ENCODE measurements around the gene FKBP3. TPM values are rescaled to one million over a fixed set of nuclear protein-coding genes. Genes with fewer than 3 reads are reported as not detected.

FKBP3 gene
- total and polyA plus RNA-seq, 2 of the 13 experiments (the other 11 are each of a cell fraction or from before 2014, with no cell fraction given) = 57.0 to 87.6 TPM

DNA sequence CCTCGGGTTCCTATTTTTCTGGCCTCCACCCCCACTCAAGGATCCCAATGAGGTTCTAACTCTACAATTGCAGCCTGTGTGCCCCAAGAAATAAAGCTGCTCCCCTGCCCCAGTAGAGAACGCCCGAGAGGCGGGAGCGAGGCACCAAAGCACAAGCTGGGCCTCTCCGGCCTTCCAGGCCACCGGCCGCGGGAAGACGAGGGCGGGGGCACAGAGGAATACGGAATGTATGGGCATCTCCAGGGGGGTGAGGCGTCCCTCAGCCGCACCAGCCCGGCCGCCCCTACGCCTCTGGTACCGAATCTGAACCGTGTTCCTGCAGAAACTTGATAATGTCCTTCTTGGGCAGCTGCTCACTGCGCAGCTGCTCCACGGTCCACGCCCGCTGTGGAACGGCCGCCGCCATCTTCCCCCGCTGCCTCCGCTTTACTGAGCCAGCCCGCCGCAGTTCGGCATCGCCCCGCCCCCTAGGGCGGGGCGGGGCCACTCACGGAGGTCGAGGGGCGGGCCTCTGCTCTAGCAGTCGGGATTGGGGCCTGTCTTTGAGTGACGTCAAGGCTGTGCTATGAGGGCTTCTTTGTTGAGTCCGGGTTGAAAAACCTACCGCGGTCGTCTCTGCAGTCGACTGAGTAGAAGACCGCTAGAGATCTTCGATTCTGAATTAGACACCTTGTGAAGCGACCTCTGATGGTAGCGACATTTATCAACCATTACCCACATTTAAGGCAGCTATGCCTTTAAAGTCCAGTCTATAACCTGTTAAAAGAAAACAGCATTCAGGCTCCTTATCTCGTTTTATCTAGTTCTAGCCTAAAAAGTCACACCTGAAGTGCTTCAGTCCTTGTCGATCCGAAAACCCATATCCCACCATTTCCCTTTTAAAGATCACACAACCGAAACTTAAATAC lies at the start of gene FKBP3 (continued):
- TF ChIP-seq, protein P1, sequence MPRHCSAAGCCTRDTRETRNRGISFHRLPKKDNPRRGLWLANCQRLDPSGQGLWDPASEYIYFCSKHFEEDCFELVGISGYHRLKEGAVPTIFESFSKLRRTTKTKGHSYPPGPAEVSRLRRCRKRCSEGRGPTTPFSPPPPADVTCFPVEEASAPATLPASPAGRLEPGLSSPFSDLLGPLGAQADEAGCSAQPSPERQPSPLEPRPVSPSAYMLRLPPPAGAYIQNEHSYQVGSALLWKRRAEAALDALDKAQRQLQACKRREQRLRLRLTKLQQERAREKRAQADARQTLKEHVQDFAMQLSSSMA (CRISPR knock-in tag; IDR thresholded peaks at IDR 0.05) = no peak
- TF ChIP-seq HNF1B (CRISPR knock-in tag; IDR thresholded peaks at IDR 0.05) (peak; percentile 75), ETS1 (CRISPR knock-in tag; IDR thresholded peaks at IDR 0.05) (no peak), RXRA (CRISPR knock-in tag; IDR thresholded peaks at IDR 0.05) (peak; percentile 28; the same call in 1 of the 2 replicates), PHF8 (CRISPR knock-in tag; IDR thresholded peaks at IDR 0.05) (peak; percentile 94), ZNF557 (CRISPR knock-in tag; IDR thresholded peaks at IDR 0.05) (no peak), ZNF543 (CRISPR knock-in tag; IDR thresholded peaks at IDR 0.05) (peak; percentile 80), REPIN1 (CRISPR knock-in tag; IDR thresholded peaks at IDR 0.05; ENCODE audit: borderline replicate concordance, low read depth) (peak; percentile 58; the same call in 1 of the 2 replicates), IKZF5 (CRISPR knock-in tag; IDR thresholded peaks at IDR 0.05) (peak; percentile 77; the same call in 1 of the 2 replicates), MLX (CRISPR knock-in tag; IDR thresholded peaks at IDR 0.05) (no peak), TP53 (CRISPR knock-in tag; conservative IDR thresholded peaks at IDR 0.05) (no peak), CBFB (CRISPR knock-in tag; IDR thresholded peaks at IDR 0.05) (peak; percentile 35; the same call in 1 of the 2 replicates), ZNF570 (CRISPR knock-in tag; IDR thresholded peaks at IDR 0.05; ENCODE audit: borderline replicate concordance) (no peak), ZNF260 (CRISPR knock-in tag; IDR thresholded peaks at IDR 0.05; ENCODE audit: borderline replicate concordance, low read depth) (no peak), THAP11 (CRISPR knock-in tag; IDR thresholded peaks at IDR 0.05) (peak; percentile 71), CBX5 (CRISPR knock-in tag; IDR thresholded peaks at IDR 0.05; ENCODE audit: borderline replicate concordance) (no peak; the same call in 1 of the 2 replicates), ZFYVE20 (CRISPR knock-in tag; IDR thresholded peaks at IDR 0.05; ENCODE audit: borderline replicate concordance, low read depth) (no peak)
- TF ChIP-seq, protein P2, sequence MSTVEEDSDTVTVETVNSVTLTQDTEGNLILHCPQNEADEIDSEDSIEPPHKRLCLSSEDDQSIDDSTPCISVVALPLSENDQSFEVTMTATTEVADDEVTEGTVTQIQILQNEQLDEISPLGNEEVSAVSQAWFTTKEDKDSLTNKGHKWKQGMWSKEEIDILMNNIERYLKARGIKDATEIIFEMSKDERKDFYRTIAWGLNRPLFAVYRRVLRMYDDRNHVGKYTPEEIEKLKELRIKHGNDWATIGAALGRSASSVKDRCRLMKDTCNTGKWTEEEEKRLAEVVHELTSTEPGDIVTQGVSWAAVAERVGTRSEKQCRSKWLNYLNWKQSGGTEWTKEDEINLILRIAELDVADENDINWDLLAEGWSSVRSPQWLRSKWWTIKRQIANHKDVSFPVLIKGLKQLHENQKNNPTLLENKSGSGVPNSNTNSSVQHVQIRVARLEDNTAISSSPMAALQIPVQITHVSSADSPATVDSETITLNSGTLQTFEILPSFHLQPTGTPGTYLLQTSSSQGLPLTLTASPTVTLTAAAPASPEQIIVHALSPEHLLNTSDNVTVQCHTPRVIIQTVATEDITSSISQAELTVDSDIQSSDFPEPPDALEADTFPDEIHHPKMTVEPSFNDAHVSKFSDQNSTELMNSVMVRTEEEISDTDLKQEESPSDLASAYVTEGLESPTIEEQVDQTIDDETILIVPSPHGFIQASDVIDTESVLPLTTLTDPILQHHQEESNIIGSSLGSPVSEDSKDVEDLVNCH (CRISPR knock-in tag; IDR thresholded peaks at IDR 0.05) = no peak
- TF ChIP-seq, protein P3, sequence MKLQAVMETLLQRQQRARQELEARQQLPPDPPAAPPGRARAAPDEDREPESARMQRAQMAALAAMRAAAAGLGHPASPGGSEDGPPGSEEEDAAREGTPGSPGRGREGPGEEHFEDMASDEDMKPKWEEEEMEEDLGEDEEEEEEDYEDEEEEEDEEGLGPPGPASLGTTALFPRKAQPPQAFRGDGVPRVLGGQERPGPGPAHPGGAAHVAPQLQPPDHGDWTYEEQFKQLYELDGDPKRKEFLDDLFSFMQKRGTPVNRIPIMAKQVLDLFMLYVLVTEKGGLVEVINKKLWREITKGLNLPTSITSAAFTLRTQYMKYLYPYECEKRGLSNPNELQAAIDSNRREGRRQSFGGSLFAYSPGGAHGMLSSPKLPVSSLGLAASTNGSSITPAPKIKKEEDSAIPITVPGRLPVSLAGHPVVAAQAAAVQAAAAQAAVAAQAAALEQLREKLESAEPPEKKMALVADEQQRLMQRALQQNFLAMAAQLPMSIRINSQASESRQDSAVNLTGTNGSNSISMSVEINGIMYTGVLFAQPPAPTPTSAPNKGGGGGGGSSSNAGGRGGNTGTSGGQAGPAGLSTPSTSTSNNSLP (IDR thresholded peaks at IDR 0.05; ENCODE audit: low read depth, low read length) = peak; percentile 69; the same call in 1 of the 2 replicates
